Retina (tissue), 1 donor: ENCODE results near the gene CDK2AP2.
"Not testable (repeated sequence)": the region's sequence is repeated elsewhere in the genome, so short reads cannot be mapped to it uniquely, and the experiment has no call there.

Source experiments
- DNase-seq: peaks from one replicate; pipeline ENCODE4 v3.0.0-alpha.2; 2016

Gene CDK2AP2

DNA sequence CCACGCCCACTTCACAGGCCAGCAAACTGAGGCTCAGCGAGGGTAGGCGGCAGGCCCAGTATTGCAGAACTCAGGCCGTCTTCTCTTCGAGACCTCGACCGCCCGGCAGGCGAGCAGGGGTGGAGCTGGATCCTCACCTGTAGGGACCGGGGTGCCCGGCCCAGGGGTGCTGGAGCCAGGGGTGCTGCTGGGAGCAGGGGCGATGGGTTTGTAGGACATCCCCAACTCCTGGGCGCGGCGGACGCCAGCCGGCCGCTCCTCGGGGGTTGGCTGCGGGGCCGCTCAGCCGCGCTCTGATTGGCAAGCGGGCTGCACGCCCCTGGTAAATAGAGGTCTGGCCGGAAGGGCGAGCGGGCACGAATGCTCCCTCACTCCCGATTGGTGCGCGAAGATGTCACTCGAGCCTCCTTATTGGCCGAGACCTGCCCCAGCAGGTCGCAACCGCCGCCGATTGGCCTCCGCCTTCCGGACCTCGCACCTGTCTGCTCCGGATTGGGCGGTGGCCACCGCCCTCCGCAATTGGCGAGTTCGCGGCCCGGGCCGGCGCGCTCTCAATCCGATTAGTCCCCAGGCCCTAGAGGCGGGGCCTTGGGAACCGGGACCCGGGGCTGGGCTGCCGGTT is at the start of gene CDK2AP2:
TSS of gene CDK2AP2 (minus strand) at position 299 of the 622 bp plus-strand sequence. CDS start at position 219, 80 bp downstream.
- peak; percentile 100 for DNase-seq

DNA sequence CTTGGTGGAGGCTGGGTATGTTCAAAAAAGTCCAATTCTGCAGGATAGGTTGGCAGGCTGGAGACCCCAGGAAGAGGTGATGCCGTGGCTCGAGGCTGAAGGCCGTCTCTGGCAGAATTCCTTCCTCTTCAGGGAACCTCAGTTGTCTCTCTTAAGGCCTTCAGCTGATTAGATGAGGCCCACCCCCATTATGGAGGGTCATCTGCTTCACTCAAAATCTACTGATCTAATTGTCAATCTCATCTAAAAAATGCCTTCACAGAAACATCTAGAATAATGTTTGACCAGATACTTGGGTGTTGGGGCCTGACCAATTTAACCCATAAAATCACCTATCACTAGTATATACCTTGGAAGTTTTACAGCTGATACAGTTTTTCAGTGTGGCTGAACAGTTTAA is 48.3 kb upstream of the CDK2AP2 start:
- no peak for DNase-seq

GRCh38 chr11:67551697-67552096 is 43.7 kb upstream of the CDK2AP2 start:
- not testable (repeated sequence) for DNase-seq

DNA sequence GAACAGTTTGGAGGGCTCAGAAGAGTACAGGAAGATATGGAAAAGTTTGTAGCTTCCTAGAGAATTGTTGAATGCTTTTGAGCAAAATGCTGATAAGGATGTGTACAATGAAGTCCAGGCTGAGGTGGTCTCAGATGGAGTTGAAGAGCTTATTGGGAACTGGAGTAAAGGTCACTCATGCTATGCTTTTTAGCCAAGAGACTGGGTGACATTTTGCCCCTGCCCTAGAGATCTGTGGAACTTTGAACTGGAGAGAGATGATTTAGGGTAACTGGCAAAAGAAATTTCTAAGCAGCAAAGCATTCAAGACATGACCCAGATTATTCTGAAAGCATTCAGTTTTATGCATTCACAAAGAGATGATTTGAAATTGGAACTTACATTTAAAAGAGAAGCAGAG is 43.2 kb upstream of the CDK2AP2 start:
- no peak for DNase-seq

- DNase-seq, result no peak
These were observed 40.7 kb upstream of the CDK2AP2 start for GRCh38 chr11:67548555-67549110.

DNA sequence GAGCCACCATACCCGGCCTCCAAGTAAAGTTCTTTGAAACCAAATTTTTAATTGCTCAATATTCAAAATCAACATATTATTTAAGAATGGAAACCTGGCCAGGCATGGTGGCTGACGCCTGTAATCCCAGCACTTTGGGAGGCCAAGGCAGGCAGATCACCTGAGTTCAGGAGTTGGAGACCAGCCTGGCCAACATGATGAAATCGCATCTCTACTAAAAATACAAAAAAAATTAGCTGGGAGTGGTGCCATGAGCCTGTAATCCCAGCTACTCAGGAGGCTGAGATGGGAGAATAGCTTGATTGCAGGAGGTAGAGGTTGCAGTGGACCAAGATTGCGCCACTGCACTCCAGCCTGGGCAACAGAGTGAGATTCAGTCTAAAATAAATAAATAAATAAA is 40.1 kb upstream of the CDK2AP2 start:
- DNase-seq, result not testable (repeated sequence)

DNA sequence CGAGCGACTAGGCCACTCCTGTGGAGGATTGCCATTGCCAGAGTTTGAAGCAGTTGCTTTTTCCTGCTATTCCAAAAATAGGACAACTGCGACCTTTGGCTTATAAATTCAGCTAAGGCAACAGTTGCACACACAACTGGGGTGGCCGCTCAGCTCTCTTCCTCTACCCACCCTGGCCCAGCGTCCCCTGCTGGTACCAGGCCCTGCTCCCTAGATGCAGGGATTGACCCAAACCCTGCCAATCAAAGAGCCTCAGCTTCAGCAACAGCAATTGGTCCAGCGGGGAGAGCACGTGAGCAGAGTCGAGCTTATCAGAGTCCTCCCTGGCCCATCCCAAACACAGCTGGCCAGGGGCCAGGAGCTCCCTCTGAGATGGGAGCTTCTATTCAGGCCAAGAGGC is 37.3 kb upstream of the CDK2AP2 start:
- no peak for DNase-seq

GRCh38 chr11:67544616-67545242 is 36.8 kb upstream of the CDK2AP2 start:
- DNase-seq, result no peak

DNA sequence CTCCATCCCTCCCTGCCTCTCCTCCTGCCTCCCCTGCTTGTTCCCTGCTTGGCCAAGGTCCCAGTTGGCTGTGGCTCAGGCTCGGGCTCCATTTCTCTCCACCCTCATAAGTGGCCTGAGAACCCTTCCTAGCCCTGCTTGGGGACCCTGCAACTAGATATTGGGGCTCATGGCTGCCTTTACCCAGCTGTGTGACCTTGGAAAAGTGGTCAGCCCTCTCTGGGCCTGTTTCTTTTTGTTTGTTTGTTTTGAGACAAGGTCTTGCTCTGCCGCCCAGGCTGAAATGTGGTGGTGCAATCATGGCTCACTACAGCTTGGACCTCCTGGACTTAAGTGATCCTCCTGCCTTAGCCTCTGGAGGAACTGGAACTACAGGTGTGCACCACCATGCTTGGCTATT is 35.6 kb upstream of the CDK2AP2 start:
- no peak for DNase-seq

DNA sequence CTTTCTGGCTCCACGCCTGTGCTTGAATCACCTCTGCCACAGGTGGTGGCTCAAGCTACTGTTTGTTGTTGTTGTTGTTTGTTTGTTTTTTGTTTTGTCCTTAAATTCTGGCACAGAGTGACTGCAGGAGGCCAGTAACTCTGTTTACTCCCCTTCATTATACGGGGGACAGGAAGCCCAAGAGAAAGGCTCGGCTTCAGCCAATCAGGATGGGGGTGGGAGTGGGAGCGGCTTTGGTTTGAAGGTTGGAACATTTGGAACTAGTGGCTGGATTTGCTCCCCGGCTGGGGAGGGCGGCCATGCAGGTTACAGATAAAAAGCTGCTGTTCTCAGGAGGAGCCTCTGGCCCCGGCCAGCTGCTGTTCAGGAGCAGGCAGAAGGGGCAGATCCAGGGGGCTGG is 35.0 kb upstream of the CDK2AP2 start:
- no peak for DNase-seq

DNA sequence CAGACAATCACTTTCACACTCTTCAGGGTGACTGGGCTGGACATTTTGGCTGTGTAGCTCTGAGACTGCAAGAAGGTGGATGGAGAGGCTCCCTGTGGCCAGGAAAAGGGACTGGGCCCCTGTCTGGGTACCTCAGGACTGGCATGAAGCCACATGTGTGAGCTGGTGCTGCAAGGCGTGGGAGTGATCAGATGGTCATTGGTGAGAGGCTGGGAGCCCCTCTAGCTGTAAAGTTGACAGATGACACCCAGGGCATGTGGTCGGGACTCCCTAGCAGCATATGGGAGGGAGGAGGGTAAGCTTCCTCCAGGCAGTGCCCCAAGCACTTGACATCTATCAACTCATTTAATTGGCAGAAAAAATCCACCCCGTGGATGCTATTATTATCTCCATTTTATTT is 34.2 kb upstream of the CDK2AP2 start:
- no peak for DNase-seq

GRCh38 chr11:67541198-67541597 is 33.2 kb upstream of the CDK2AP2 start:
- no peak for DNase-seq

GRCh38 chr11:67539550-67539949 is 31.6 kb upstream of the CDK2AP2 start:
- DNase-seq, result no peak

GRCh38 chr11:67538823-67539505 is 31.0 kb upstream of the CDK2AP2 start:
- no peak for DNase-seq

GRCh38 chr11:67538306-67538705 is 30.3 kb upstream of the CDK2AP2 start:
- DNase-seq, result no peak

- no peak for DNase-seq
These were observed 27.6 kb upstream of the CDK2AP2 start for GRCh38 chr11:67535561-67535960.

DNA sequence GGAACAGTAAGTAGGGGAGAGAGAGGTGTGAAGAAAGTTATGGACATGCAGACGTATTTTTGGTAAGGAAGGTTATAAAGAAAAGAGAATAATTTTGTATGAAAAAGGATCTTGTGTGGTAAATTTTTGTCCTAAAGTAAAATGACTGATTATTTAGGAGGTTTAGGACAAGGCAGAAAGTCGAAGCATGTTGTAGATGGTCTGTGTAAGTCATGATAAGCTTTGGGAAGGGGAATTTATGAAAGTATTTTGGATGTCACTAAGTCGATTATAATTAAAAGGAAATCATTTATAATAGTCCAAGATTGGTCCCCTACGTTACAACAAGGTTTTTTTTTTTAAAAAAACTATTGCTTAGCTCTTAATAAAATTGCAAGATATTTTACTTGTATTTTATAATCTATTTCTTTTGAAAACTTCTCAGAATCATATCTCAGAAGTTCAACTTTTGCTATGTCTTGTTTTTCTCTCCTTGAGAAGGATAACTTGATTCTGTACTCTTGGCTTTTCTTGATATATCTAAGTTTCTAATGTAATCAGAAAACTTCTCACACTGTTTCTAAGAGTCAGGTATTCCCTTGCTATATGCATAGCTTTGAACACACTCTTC is 26.2 kb upstream of the CDK2AP2 start:
- no peak for DNase-seq

GRCh38 chr11:67532889-67533288 is 24.9 kb upstream of the CDK2AP2 start:
- no peak for DNase-seq

- no peak for DNase-seq
These were observed 22.3 kb upstream of the CDK2AP2 start for GRCh38 chr11:67530282-67530592.

DNA sequence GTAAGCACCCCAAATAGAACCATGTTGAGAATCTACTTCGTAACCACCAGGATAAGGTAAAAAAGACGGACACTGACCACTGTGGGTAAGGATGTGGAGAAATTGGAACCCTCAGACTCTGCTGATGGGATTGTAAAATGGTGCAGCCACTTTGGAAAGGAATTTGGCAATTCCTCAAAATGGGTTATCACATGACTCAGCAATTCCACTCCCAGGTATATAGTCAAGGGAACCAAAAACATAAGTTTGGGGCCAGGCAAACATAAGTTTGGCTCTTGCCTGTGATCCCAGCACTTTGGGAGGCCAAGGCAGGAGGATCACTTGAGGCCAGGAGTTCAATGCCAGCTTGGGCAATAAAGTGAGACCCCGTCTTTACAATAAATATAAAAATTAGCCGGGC is 20.4 kb upstream of the CDK2AP2 start:
- DNase-seq, result no peak

- no peak for DNase-seq
These were observed 17.5 kb upstream of the CDK2AP2 start for GRCh38 chr11:67525275-67525976.

- DNase-seq, result no peak
These were observed 16.5 kb upstream of the CDK2AP2 start for GRCh38 chr11:67524480-67524808.
